HG02852 (cell line): Measurements from ENCODE around the gene LAMA2.

Source experiments
- ATAC-seq: cut with Tn5 transposase; IDR thresholded peaks from one replicate; pipeline ENCODE4 v1.9.1; 2021; ENCODE audit warnings: mild to moderate bottlenecking, moderate library complexity; ENCODE audit not compliant: unreplicated experiment

The LAMA2 gene

GRCh38 chr6:129203190-129203900, 320.4 kb downstream of the LAMA2 start:
- no peak for ATAC-seq

- ATAC-seq = no peak
These were observed 323.9 kb downstream of the LAMA2 start for GRCh38 chr6:129206821-129207220.

- ATAC-seq = no peak
These were observed 324.9 kb downstream of the LAMA2 start for GRCh38 chr6:129207832-129208231.

- ATAC-seq = no peak
These were observed 325.6 kb downstream of the LAMA2 start for GRCh38 chr6:129208415-129209034.

GRCh38 chr6:129209355-129209754, 326.4 kb downstream of the LAMA2 start:
- no peak for ATAC-seq

GRCh38 chr6:129210684-129211083, 327.7 kb downstream of the LAMA2 start:
- ATAC-seq = no peak

- no peak for ATAC-seq
These were observed 328.7 kb downstream of the LAMA2 start for GRCh38 chr6:129211626-129212025.

GRCh38 chr6:129212081-129212480, 329.1 kb downstream of the LAMA2 start:
- ATAC-seq = no peak

GRCh38 chr6:129215246-129215645, 332.3 kb downstream of the LAMA2 start:
- no peak for ATAC-seq

GRCh38 chr6:129215916-129216520, 333.1 kb downstream of the LAMA2 start:
- no peak for ATAC-seq

- no peak for ATAC-seq
These were observed 334.8 kb downstream of the LAMA2 start for GRCh38 chr6:129217701-129218100.

- peak; percentile 71 for ATAC-seq
These were observed 350.7 kb downstream of the LAMA2 start for GRCh38 chr6:129233458-129234134.

- ATAC-seq = no peak
These were observed 352.4 kb downstream of the LAMA2 start for GRCh38 chr6:129235167-129236000.

GRCh38 chr6:129236001-129236517, 353.1 kb downstream of the LAMA2 start:
- ATAC-seq = peak; percentile 48

GRCh38 chr6:129238991-129239390, 356.1 kb downstream of the LAMA2 start:
- no peak for ATAC-seq

GRCh38 chr6:129239825-129240491, 357.0 kb downstream of the LAMA2 start:
- no peak for ATAC-seq

- ATAC-seq = no peak
These were observed 357.5 kb downstream of the LAMA2 start for GRCh38 chr6:129240492-129240853.

- ATAC-seq = no peak
These were observed 359.6 kb downstream of the LAMA2 start for GRCh38 chr6:129242546-129242945.

- no peak for ATAC-seq
These were observed 360.4 kb downstream of the LAMA2 start for GRCh38 chr6:129243377-129243776.

GRCh38 chr6:129248946-129249345, 366.0 kb downstream of the LAMA2 start:
- no peak for ATAC-seq
